BLaER1 treated with 17β-estradiol and CSF1 and Interleukin-3, amounts not matched to agents 10 nM and 100 nM (cell line): ENCODE data around the gene JUNB.
"Not testable (repeated sequence)": the region's sequence is repeated elsewhere in the genome, so short reads cannot be mapped to it uniquely, and the experiment has no call there.

Source experiments
- H3K27ac ChIP-seq, 11 experiments: shearing (Covaris generic); formaldehyde crosslinking; 2 replicates each; pipeline ENCODE4 v1.8.1; 2022
- H3K27me3 ChIP-seq, 11 experiments: shearing (Covaris generic); formaldehyde crosslinking; 2 replicates each; pipeline ENCODE4 v1.8.1; 2022
- H3K36me3 ChIP-seq, 11 experiments: shearing (Covaris generic); formaldehyde crosslinking; 2 replicates each; pipeline ENCODE4 v1.8.1; 2022
- H3K4me1 ChIP-seq, 10 experiments: shearing (Covaris generic); formaldehyde crosslinking; 2 replicates each; pipeline ENCODE4 v1.8.1; 2022
- H3K4me2 ChIP-seq, 11 experiments: shearing (Covaris generic); formaldehyde crosslinking; 2 replicates each; pipeline ENCODE4 v1.8.1; 2022
- H3K4me3 ChIP-seq, 10 experiments: shearing (Covaris generic); formaldehyde crosslinking; 2 replicates each; pipeline ENCODE4 v1.8.1; 2022
- H3K9ac ChIP-seq, 11 experiments: shearing (Covaris generic); formaldehyde crosslinking; 2 replicates each; pipeline ENCODE4 v1.8.1; 2022
- H3K9me3 ChIP-seq, 11 experiments: shearing (Covaris generic); formaldehyde crosslinking; replicated peaks in 1 of 11; 2 replicates each; pipeline ENCODE4 v1.8.1; 2022
- H4K20me1 ChIP-seq, 11 experiments: shearing (Covaris generic); formaldehyde crosslinking; 2 replicates each; pipeline ENCODE4 v1.8.1; 2022
- Cebpa-rat ChIP-seq, 11 experiments: shearing (Covaris generic); IDR thresholded peaks; 2 replicates each; pipeline ENCODE4 v1.8.1; 2022

JUNB gene

DNA sequence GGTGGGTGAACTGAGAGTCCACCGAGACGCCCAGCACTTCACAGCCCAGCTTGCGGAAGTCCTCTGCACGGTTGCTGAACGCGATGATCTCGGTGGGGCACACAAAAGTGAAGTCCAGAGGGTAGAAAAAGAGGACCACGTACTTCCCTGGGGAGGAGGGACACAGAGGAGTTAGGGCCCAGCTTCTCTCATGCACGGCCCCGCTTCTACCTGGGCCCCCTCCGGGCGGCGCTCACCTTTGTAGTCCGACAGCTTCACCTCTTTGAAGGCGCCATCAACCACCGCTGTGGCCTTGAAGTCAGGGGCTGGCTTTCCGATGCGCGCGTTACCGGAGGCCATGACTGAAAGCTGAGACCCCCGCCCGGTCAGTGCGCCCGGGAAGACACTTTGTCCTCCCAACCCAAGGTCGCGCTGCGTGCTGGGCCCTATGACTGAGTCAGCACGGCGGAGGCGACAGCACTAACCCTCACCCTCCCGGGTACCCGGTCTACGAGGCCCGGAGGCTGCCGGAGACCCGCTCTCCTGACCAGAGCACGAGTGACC is 9.7 kb downstream of the JUNB start:
- Histone ChIP-seq H3K27me3 (no peaks in the 10 kb centered on the region), H3K4me1 (peaks cover 25 to 57% (median 43%) of the 10 kb centered on the region in 10 experiments), H3K4me3 (peak overlapping the region; percentile 74 to 91 (median 84)), H3K9me3 (no peaks in the 10 kb centered on the region), H3K27ac (peak overlapping the region; percentile 41 to 90 (median 79); a peak in 21 of 22 replicates), H3K4me2 (peak overlapping the region; percentile 88 to 98 (median 96)), H3K36me3 (peaks cover 18 to 39% (median 29%) of the 10 kb centered on the region in 11 experiments; a peak in 21 of 22 replicates), H3K9ac (peak overlapping the region; percentile 80 to 94 (median 85)), H4K20me1 (peaks cover 0 to 27% (median 8%) of the 10 kb centered on the region in 11 experiments; a peak in 8 of 22 replicates)
- TF ChIP-seq Cebpa-rat (IDR thresholded peaks at IDR 0.05), result no peak

DNA sequence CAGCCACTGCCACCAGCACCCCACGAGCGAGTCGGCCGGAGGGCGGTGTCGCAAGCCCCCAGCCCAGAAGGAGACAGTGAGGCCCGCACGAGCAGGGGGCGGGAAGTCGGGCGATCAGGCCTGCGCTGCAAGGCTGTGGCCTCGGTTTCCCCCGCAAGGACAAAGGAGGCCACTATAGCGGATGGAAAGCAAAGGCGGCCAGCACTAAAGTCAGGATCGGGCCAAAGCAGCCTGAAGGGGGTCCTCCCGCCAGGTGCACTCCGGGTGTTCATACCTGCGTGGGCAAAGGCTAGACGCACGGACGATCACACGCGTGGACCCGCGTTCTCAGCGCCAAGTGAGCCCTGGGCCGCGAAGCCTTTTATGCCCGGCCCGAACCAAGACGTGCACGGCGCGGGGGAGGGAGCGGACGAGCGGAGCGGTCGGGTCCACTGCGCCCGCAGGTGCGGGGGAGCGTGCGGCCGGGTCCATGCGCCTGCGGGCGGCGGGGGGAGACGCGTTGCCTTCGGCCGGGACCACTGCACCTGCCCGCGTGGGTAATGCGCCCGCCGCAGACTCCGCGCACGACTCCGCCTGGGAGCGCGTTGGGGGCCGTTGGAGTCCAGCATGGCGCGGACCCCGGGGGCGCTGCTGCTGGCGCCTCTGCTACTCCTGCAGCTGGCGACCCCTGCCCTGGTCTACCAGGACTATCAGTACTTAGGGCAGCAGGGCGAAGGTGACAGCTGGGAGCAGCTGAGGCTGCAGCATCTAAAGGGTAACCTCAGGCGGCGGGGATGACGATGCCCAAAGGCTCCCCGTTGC is 10.4 kb downstream of the JUNB start, which contains the start of the genes PRDX2 and THSD8:
Gene PRDX2, minus strand, starts transcription at position 335 of the 801 bp plus-strand sequence. CDS start 539 bp downstream, outside the sequence.
Gene THSD8, plus strand, starts transcription at position 604 of the 801 bp plus-strand sequence. Its CDS starts 3 bp downstream, at position 607.
- Histone ChIP-seq H3K9ac (peak within 1 kb of the TSS; percentile 80 to 94 (median 85)), H3K4me2 (peak within 1 kb of the TSS; percentile 88 to 98 (median 96)), H3K9me3 (no peaks in the 10 kb centered on the region), H4K20me1 (peaks cover 0 to 26% (median 8%) of the 10 kb centered on the region in 11 experiments; a peak in 8 of 22 replicates), H3K4me3 (peak within 1 kb of the TSS; percentile 74 to 91 (median 84)), H3K27me3 (no peaks in the 10 kb centered on the region), H3K36me3 (peaks cover 18 to 39% (median 29%) of the 10 kb centered on the region in 11 experiments; a peak in 21 of 22 replicates), H3K4me1 (peaks cover 21 to 56% (median 42%) of the 10 kb centered on the region in 10 experiments), H3K27ac (peak within 1 kb of the TSS; percentile 41 to 90 (median 79); a peak in 21 of 22 replicates)
- TF ChIP-seq Cebpa-rat (IDR thresholded peaks at IDR 0.05), result no peak

DNA sequence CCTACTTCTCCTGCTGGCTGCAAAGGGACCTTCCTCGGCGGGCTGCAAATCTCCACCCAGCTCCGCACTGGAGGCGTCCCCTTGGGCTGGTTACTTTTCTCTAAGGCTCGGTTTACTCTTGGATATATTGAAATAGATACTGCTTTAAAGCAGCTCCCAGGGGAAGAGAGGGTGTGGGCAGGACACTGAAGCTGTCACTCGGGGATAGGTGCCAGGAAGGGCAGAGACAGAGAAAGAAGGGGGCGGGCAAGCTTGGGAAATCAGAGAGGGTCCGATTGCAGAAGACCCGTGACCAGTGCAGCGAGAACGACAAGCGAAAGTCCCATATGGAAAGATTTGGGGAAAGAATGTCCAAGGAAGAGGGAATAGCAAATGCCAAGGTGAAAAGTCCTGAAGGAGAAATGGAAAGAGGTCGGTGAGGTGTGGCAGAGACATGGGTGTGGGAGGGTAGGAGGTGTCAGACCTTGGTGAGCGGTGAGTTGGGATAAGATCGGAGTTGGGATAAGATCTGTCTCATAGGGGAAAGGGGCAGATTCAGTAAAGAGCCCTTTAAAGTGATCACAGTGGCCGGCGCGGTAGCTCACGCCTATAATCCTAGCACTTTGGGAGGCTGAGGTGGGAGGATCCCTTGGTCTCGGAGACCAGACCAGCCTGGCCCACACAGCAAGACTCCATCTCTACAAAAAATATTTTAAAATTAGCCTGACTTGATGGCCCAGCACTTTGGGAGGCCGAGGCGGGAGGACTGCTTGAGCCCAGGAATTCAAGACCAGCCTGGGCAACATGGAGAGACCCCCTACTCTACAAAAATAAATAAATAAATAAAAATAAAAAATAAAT is 11.2 kb downstream of the JUNB start:
- H3K27ac ChIP-seq, result peak overlapping the region in 6 of 11 experiments; percentile 78 to 90 (median 82); a peak in 8 of 22 replicates
- peaks cover 29 to 65% (median 51%) of the 10 kb centered on the region in 10 experiments for H3K4me1 ChIP-seq
- TF ChIP-seq Cebpa-rat (IDR thresholded peaks at IDR 0.05), result no peak
- H3K9ac ChIP-seq, result peak overlapping the region; percentile 80 to 94 (median 85); a peak in 21 of 22 replicates
- H3K4me2 ChIP-seq, result peak overlapping the region; percentile 88 to 98 (median 96)
- H4K20me1 ChIP-seq, result peaks cover 0 to 19% (median 8%) of the 10 kb centered on the region in 11 experiments; a peak in 7 of 22 replicates
- no peaks in the 10 kb centered on the region for H3K9me3 ChIP-seq
- peaks cover 18 to 33% (median 25%) of the 10 kb centered on the region in 11 experiments; a peak in 21 of 22 replicates for H3K36me3 ChIP-seq
- H3K27me3 ChIP-seq, result no peaks in the 10 kb centered on the region
- H3K4me3 ChIP-seq, result peak overlapping the region; percentile 74 to 91 (median 84)

- no peaks in the 10 kb centered on the region for H3K9me3 ChIP-seq
- TF ChIP-seq Cebpa-rat (IDR thresholded peaks at IDR 0.05), result no peak
- H3K27ac ChIP-seq, result no peak overlapping the region
- H4K20me1 ChIP-seq, result peaks cover 0 to 19% (median 8%) of the 10 kb centered on the region in 11 experiments; a peak in 7 of 22 replicates
- H3K27me3 ChIP-seq, result no peaks in the 10 kb centered on the region
- H3K4me2 ChIP-seq, result no peak overlapping the region
- no peak overlapping the region for H3K4me3 ChIP-seq
- H3K4me1 ChIP-seq, result peaks cover 29 to 66% (median 52%) of the 10 kb centered on the region in 10 experiments
- H3K36me3 ChIP-seq, result peaks cover 13 to 33% (median 27%) of the 10 kb centered on the region in 11 experiments
- H3K9ac ChIP-seq, result peak overlapping the region in 1 of 11 experiments; percentile 24; a peak in 1 of 22 replicates
These were observed 12.8 kb downstream of the JUNB start for GRCh38 chr19:12804051-12804450.

GRCh38 chr19:12806242-12807081 is 15.2 kb downstream of the JUNB start, which contains the start of gene RNASEH2A:
RNASEH2A (plus strand) TSS chr19:12806584; CDS start chr19:12806674, 90 bp downstream.
- TF ChIP-seq Cebpa-rat (IDR thresholded peaks at IDR 0.05), result no peak
- Histone ChIP-seq H3K27me3 (no peaks in the 10 kb centered on the region), H3K4me2 (peak within 1 kb of the TSS; percentile 93 to 99 (median 98)), H3K27ac (peak within 1 kb of the TSS; percentile 23 to 85 (median 76); a peak in 21 of 22 replicates), H4K20me1 (no peaks in the 10 kb centered on the region), H3K9ac (peak within 1 kb of the TSS; percentile 72 to 88 (median 85)), H3K4me1 (peaks cover 17 to 50% (median 37%) of the 10 kb centered on the region in 10 experiments), H3K36me3 (peaks cover 0 to 43% (median 37%) of the 10 kb centered on the region in 11 experiments; a peak in 18 of 22 replicates), H3K9me3 (no peaks in the 10 kb centered on the region), H3K4me3 (peak within 1 kb of the TSS; percentile 60 to 83 (median 70))

DNA sequence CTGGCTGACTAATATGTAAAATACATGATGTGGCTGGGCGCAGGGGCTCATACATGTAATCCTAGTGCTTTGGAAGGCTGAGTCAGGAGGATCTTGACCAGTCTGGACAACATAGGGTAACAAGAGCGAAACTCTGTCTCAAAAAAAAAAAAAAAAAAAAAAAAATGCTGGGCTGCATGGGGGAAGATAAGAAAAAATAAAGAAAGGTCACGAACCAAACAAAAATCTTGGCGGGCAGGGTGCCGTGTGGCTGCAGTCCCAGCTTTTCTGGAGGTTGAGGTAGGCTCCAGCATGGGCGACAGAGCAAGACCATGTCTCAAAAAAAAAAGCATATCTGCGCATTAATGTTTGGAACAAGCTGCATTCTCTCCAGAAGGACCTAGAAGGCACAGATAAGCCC is 23.8 kb downstream of the JUNB start:
- no peak overlapping the region for H3K4me2 ChIP-seq
- H3K9me3 ChIP-seq, result no peaks in the 10 kb centered on the region
- no peak for TF ChIP-seq Cebpa-rat (IDR thresholded peaks at IDR 0.05)
- H3K27ac ChIP-seq, result no peak overlapping the region
- H3K4me1 ChIP-seq, result no peaks in the 10 kb centered on the region
- H3K27me3 ChIP-seq, result no peaks in the 10 kb centered on the region
- H4K20me1 ChIP-seq, result no peaks in the 10 kb centered on the region; a peak in 1 of 22 replicates
- no peak overlapping the region for H3K4me3 ChIP-seq
- H3K36me3 ChIP-seq, result peaks cover 7 to 70% (median 60%) of the 10 kb centered on the region in 11 experiments; a peak in 21 of 22 replicates
- H3K9ac ChIP-seq, result no peak overlapping the region

- H3K36me3 ChIP-seq, result peaks cover 7 to 49% (median 39%) of the 10 kb centered on the region in 11 experiments; a peak in 21 of 22 replicates
- not testable (repeated sequence) for H4K20me1 ChIP-seq, H3K4me2 ChIP-seq
These were observed 25.9 kb downstream of the JUNB start for GRCh38 chr19:12817188-12817587.

GRCh38 chr19:12817810-12818209 is 26.5 kb downstream of the JUNB start:
- not testable (repeated sequence) for H3K4me3 ChIP-seq, H4K20me1 ChIP-seq, H3K4me2 ChIP-seq, H3K9me3 ChIP-seq, H3K27me3 ChIP-seq, H3K4me1 ChIP-seq, H3K9ac ChIP-seq, H3K27ac ChIP-seq
- H3K36me3 ChIP-seq, result peaks cover 7 to 43% (median 34%) of the 10 kb centered on the region in 11 experiments; a peak in 21 of 22 replicates

More at GRCh38 chr19:12817188-12817587, 25.9 kb downstream of the JUNB start:
- not testable (repeated sequence) for H3K4me1 ChIP-seq, H3K4me3 ChIP-seq, H3K9ac ChIP-seq, H3K9me3 ChIP-seq, H3K27me3 ChIP-seq, H3K27ac ChIP-seq
